IMR-90 (cell line): ENCODE results near the gene RNF151.

Experiments
- BHLHE40 ChIP-seq: fragments of 150-350 bp; IDR thresholded peaks from 2 replicates; pipeline ENCODE4 v1.6.1; 2016; ENCODE audit warnings: mild to moderate bottlenecking, low read depth, low read length
- CEBPB ChIP-seq: IDR thresholded peaks from 2 replicates; pipeline ENCODE4 v1.6.1; 2012; ENCODE audit warnings: low read depth, low read length, improper control_type of control experiment
- CHD1 ChIP-seq: IDR thresholded peaks from 2 replicates; pipeline ENCODE4 v1.6.1; 2012; ENCODE audit warnings: low read depth, low read length, improper control_type of control experiment
- CTCF ChIP-seq: conservative IDR thresholded peaks from 2 replicates; pipeline ENCODE4 v1.5.1; 2012; ENCODE audit warnings: mild to moderate bottlenecking, low read depth, low read length, improper control_type of control experiment
- MAFK ChIP-seq: IDR thresholded peaks from 2 replicates; pipeline ENCODE4 v1.6.1; 2012; ENCODE audit warnings: low read depth, low read length, improper control_type of control experiment
- MAZ ChIP-seq: IDR thresholded peaks from 2 replicates; pipeline ENCODE4 v1.6.1; 2012; ENCODE audit warnings: low read depth, mild to moderate bottlenecking, low read length, improper control_type of control experiment, moderate library complexity, borderline replicate concordance
- MXI1 ChIP-seq: IDR thresholded peaks from 2 replicates; pipeline ENCODE4 v1.6.1; 2012; ENCODE audit warnings: low read depth, mild to moderate bottlenecking, low read length, moderate library complexity, borderline replicate concordance
- POLR2A ChIP-seq: IDR thresholded peaks from 2 replicates; pipeline ENCODE4 v1.6.1; 2012; ENCODE audit warnings: mild to moderate bottlenecking, low read depth, low read length
- RAD21 ChIP-seq: IDR thresholded peaks from 2 replicates; pipeline ENCODE4 v1.6.1; 2012; ENCODE audit warnings: low read length, improper control_type of control experiment
- RFX5 ChIP-seq: IDR thresholded peaks from 2 replicates; pipeline ENCODE4 v1.8.0; 2012; ENCODE audit warnings: low read depth, mild to moderate bottlenecking, low read length, moderate library complexity
- SMC3 ChIP-seq: fragments of 150-350 bp; IDR thresholded peaks from 2 replicates; pipeline ENCODE4 v1.6.1; 2016; ENCODE audit warnings: low read depth, mild to moderate bottlenecking, antibody characterized with exemption, low read length, moderate library complexity
- TF ChIP-seq, protein P1 (sequence below): fragments of 150-350 bp; IDR thresholded peaks from 2 replicates; pipeline ENCODE4 v1.6.1; 2017; ENCODE audit warnings: mild to moderate bottlenecking, antibody characterized with exemption, low read length, low read depth

- TF ChIP-seq SMC3 (peak; percentile 91), CTCF (peak; percentile 99), POLR2A (no peak), CEBPB (no peak), RFX5 (no peak), CHD1 (no peak), MXI1 (peak; percentile 35; the same call in 1 of the 2 replicates), RAD21 (peak; percentile 90), MAFK (no peak), MAZ (peak; percentile 65; the same call in 1 of the 2 replicates), BHLHE40 (peak; percentile 44; the same call in 1 of the 2 replicates)
- TF ChIP-seq, protein P1, sequence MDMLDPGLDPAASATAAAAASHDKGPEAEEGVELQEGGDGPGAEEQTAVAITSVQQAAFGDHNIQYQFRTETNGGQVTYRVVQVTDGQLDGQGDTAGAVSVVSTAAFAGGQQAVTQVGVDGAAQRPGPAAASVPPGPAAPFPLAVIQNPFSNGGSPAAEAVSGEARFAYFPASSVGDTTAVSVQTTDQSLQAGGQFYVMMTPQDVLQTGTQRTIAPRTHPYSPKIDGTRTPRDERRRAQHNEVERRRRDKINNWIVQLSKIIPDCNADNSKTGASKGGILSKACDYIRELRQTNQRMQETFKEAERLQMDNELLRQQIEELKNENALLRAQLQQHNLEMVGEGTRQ, result peak; percentile 3; the same call in 1 of the 2 replicates
These were observed 36.9 kb upstream of the RNF151 start for GRCh38 chr16:1929578-1930337.
